NCI-H1092 (cell line): ENCODE data around the gene ITM2B.
A peak's percentile ranks its signal among the peaks of the same experiment; 100 is the strongest.
"Not testable (repeated sequence)": the region's sequence is repeated elsewhere in the genome, so short reads cannot be mapped to it uniquely, and the experiment has no call there.

ENCODE experiments used
- DNase-seq: peaks from one replicate; lab custom pipeline; 2025; lab: John Stamatoyannopoulos, UW

The ITM2B gene

GRCh38 chr13:48233046-48233888, at the start of gene ITM2B:
Gene ITM2B, plus strand, starts transcription at chr13:48233206. Its CDS starts 155 bp downstream, at chr13:48233361.
- peak; percentile 48 for DNase-seq

GRCh38 chr13:48184260-48184659, 48.7 kb upstream of the ITM2B start:
- no peak for DNase-seq

DNA sequence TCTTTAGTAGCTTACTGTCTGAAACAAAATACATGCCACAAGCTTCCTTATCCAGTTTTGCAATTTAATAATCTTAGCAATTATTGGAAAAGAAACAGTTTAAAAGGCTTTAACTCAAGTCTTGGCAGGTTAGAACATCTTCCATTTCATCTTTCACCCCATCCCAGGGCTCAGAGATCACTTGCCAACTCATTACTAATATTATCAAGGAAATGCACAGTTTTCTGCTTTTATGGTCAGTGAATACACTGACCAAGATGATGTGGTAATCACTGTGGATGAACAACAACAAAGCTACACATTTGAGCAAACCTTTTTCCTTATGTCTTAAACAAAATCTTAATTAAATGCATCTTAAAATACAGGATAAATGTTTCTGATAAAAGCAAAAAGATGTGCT, 48.0 kb upstream of the ITM2B start:
- DNase-seq: no peak

GRCh38 chr13:48186722-48187121, 46.3 kb upstream of the ITM2B start:
- DNase-seq: no peak

DNA sequence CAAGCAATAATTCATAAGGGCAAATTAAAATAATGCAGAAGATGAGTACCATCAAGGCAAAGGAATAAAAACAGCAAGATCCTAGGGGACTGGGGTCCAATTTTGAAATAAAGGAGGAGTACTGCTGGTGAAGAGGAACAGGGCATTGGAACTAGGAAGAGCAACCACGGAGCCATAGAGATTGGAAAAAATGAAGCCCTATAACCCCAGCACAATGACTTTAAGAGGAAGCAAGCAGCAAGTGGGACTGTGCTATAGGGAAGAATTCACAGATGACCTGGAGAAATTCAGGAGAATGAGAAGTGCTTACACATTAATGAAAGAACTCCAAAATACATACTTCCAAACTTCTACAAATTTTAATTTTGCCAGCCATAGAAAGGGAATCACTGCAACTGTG, 44.9 kb upstream of the ITM2B start:
- no peak for DNase-seq

- no peak for DNase-seq
Measured at GRCh38 chr13:48188601-48189000, 44.4 kb upstream of the ITM2B start.

DNA sequence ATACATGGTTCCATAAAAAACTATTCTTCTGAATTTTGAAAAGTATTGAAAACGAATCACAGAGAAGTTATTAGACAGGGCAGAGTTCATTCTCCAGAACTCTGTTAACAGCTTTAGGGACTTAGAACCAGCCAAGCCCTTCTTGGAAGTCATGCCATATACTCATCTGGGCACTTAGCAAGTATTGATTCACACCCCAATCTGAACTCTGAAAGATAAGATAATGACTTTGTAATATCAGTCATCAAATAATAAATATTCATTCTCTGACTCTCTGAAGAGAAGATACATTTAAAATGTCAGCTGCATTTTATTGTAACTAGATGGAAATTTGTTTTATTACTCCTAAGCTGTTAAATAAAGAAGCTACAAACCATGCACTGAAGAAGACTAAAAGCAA, 43.8 kb upstream of the ITM2B start:
- no peak for DNase-seq

DNA sequence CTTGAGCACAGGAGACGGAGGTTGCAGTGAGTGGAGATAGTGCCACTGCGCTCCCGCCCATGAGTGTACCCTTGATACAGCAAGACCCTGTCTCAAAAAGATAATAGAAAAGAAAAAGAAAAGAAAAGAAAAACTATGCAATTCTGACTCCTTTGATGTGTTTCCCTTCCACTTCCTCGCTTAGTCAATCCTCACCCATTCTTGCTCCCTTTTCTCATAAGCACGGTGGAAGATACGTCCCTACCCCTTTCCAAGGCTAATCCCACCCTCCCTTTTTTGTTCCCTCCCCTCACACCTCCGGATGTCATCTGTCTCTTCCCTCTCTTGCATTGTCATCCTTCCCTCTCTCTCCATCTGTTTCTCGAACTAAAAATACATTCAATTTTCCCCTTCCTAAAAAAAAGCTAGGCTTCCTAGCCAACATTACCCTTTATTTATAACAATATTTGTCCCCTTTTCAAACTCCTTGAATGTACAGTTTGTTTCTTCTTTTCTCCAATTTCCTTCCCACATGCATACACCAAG, 40.5 kb upstream of the ITM2B start:
- DNase-seq: no peak

DNA sequence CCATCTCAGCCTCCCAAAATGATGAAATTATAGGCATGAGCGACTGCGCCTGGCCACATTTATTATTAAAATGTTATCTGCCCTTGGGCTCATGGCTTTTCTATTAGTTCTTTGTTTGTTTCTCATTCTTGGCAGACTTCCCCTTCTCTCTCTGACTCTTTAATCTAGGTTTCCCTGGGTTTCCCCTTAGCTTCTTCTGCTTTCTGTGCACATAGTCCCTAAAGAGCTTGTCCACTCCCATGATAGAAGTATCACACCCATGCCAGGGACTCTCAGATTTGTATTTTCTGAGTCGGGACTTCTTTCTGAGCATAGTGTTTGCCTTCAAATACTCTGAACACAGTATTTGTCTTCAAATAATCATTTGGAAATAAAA, 38.6 kb upstream of the ITM2B start:
- DNase-seq: no peak

DNA sequence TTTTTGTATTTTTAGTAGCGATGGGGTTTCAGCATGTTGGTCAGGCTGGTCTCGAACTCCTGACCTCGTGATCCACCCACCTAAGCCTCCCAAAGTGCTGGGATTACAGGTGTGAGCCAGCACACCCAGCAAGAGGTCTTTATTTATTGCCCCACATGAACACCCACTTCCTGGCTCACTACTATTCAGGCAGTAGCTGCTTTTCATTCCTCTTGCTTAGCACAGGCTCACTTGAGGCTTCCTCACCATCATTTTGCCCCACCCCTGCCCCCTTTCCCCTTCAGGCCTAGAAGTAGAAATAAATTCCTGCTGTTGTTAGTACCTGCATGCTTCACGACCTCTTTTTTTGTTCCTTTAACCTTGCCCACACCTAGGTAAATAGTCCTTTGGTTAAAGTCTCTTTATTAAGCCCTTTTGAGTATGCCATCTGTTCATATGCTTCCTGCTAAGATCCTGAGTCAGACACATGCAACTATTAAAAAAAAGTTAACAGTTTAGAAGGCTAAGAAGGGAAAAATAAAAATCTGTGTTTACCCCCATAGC, 33.5 kb upstream of the ITM2B start:
- no peak for DNase-seq

- DNase-seq: no peak
Measured at GRCh38 chr13:48201044-48201443, 32.0 kb upstream of the ITM2B start.

GRCh38 chr13:48207207-48207606, 25.8 kb upstream of the ITM2B start:
- DNase-seq: not testable (repeated sequence)

DNA sequence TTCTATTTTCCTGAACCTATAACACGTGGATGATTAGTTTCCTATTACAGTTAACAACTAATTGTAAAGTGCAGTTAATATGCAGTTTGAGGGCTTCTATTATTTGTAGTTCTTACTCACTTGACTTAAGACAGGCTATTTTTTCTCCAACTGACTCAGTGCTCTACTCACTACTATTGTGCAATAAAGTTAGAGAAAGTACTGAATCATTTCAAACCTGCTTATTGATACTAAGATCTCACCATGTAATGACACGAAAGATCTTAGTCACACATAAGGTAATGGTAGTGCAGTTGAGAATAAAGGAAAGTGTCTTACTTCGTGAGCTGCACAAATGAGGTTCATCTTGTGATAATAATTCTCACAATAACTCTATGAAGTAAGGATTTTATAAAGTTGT, 22.8 kb upstream of the ITM2B start:
- DNase-seq: no peak

GRCh38 chr13:48214519-48215121, 18.4 kb upstream of the ITM2B start:
- no peak for DNase-seq

DNA sequence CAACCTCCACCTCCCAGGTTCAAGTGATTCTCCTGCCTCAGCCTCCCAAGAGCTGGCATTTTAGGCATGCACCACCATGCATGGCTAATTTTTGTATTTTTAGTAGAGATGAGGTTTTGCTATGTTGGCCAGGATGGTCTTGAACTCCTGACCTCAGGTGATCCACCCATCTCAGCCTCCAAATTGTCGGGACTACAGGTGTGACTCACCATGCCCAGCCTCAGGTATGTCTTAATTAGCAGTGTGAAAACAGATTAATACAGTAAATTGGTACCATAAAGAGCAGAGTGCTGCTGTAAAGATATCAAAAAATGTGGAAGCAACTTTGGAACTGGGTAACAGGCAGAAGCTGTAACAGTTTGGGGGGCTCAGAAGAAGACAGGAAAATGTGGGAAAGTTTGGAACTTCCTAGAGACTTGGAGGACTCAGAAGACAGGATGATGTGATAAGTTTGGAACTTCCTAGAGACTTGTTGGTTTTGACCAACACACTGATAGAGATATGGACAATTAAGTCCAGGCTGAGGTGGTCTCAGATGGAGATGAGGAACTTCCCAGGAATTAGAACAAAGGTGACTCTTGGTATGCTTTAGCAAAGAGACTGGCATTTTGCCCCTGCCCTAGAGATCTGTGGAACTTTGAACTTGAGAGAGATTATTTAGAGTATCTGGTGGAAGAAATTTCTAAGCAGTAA, 17.3 kb upstream of the ITM2B start:
- DNase-seq: not testable (repeated sequence)

DNA sequence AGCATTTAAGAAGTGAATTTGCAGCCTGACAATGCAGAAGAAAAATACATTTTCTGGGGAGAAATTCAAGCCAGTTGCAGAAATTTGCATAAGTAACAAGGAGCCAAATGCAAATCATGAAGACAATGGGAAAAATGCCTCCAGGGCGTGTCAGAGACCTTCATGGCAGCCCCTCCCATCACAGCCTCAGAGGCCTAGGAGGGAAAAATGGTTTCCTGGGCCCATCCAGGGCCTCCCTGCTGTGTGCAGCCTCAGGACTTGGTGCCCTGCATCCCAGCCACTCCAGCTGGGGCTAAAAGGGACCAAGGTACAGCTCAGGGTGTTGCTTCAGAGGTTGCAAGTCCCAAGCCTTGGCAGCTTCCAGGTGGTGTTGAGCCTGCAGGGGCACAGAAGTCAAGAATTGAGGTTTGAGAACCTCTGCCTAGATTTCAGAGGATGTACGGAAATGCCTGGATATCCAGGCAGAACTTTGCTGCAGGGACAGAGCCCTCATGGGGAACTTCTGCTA, 16.7 kb upstream of the ITM2B start:
- DNase-seq: no peak

DNA sequence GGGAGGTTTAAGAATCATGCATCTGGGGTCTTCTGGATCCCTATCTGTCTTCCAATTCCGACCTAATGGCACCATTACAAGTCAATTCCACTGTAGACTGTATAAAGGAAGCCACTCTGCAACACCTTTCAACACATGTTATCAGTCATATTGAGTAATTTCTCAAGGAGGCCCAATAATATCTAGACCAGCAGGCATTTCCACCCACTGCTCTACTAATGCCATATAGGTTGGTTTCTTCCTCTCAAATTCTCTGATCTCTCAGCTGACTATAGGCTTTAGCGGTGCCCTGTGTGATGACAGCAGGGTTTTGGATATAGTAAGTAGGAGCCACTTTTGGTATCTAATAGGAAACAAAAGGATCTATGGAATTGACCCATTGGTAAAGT, 12.4 kb upstream of the ITM2B start:
- DNase-seq: no peak

GRCh38 chr13:48220981-48221685, 11.9 kb upstream of the ITM2B start:
- DNase-seq: no peak

- DNase-seq: no peak
Measured at GRCh38 chr13:48221686-48222187, 11.3 kb upstream of the ITM2B start.

DNA sequence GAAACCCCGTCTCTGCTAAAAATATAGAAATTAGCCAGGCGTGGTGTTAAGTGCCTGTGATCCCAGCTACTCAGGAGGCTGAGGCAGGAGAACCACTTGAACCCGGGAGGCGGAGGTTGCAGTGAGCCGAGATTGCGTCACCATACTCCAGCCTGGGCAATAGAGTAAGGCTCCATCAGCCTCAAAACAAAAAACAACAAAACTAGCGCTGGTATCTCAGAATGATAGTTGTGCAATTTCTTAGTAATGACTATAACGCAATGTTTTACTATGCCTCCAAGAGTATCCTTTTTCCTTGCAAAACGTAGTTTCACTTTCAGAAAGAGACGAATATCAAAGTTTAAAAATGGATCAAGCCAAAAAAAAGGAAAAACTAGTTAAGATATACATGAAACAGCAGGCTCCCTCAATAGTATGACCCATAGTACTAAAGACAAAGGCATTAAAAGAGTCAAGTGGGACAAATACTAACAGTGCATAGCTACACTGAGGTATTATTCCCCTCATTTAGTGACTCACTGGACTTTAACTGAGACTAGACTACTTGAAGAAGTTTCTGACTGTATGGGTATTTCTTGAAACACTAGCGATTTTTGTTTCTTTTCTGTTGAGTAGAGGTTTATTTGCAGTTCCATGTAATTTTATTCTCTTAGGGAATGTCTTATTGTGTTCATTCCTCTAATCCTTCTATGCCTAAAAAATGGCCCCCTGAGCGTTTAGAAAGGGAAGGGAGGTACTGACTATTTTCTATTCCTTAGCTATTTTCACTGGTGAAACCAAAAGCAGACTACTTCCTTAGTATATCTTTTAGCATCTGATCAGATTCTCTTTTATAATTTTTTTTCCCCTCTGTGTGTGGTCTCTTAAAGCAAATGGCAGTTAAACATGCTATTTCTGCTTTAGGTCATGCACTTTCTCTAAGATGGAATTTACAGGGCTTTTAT, 10.4 kb upstream of the ITM2B start:
- no peak for DNase-seq
